Neuronal stem cell (in vitro differentiated cells): Measurements from ENCODE around the gene ACTR3. TPM values are rescaled to one million over a fixed set of nuclear protein-coding genes. Genes with fewer than 3 reads are reported as not detected.
A peak's percentile ranks its signal among the peaks of the same experiment; 100 is the strongest.
"Not testable (repeated sequence)": the region's sequence is repeated elsewhere in the genome, so short reads cannot be mapped to it uniquely, and the experiment has no call there.

ENCODE experiments used
- DNase-seq: peaks from one replicate; pipeline ENCODE4 v3.0.0-alpha.2; 2013; ENCODE audit warnings: low spot score
- H2AFZ ChIP-seq: one replicate; pipeline ENCODE4 v1.6.1; 2013; ENCODE audit warnings: mild to moderate bottlenecking, low read length, inconsistent platforms
- H2AK5ac ChIP-seq: 2 replicates; pipeline ENCODE4 v1.6.1; 2013; ENCODE audit warnings: low read depth, mild to moderate bottlenecking, inconsistent platforms, low read length, moderate library complexity, mixed read lengths
- H2BK120ac ChIP-seq: 2 replicates; pipeline ENCODE4 v1.6.1; 2013; ENCODE audit warnings: low read depth, mild to moderate bottlenecking, inconsistent platforms, low read length, moderate library complexity, mixed read lengths
- H2BK12ac ChIP-seq: one replicate; pipeline ENCODE4 v1.6.1; 2013; ENCODE audit warnings: low read length, inconsistent platforms
- H2BK15ac ChIP-seq: 2 replicates; pipeline ENCODE4 v1.6.1; 2013; ENCODE audit warnings: mild to moderate bottlenecking, low read length, inconsistent platforms, mixed read lengths
- H2BK5ac ChIP-seq: one replicate; pipeline ENCODE4 v1.6.1; 2013; ENCODE audit warnings: inconsistent platforms, mild to moderate bottlenecking, low read length, moderate library complexity
- H3K14ac ChIP-seq: one replicate; pipeline ENCODE4 v1.6.1; 2013; ENCODE audit warnings: low read length, inconsistent platforms
- H3K18ac ChIP-seq: 2 replicates; pipeline ENCODE4 v1.6.1; 2013; ENCODE audit warnings: low read length, inconsistent platforms
- H3K23ac ChIP-seq: 2 replicates; pipeline ENCODE4 v1.6.1; 2013; ENCODE audit warnings: low read depth, mild to moderate bottlenecking, mixed read lengths, low read length, inconsistent platforms; ENCODE audit not compliant: poor library complexity
- H3K27ac ChIP-seq: replicated peaks from 3 replicates; pipeline ENCODE4 v1.5.1; 2013; ENCODE audit warnings: low read length, inconsistent platforms
- H3K27me3 ChIP-seq, 3 experiments: 2 replicates each; pipeline ENCODE4 v1.6.1; 2013; ENCODE audit warnings: low read length in 3 of 3, mild to moderate bottlenecking in 2 of 3, inconsistent platforms in 1 of 3, low read depth in 1 of 3, mixed read lengths in 1 of 3, moderate library complexity in 1 of 3; ENCODE audit not compliant: control insufficient read depth in 3 of 3, insufficient read depth in 3 of 3
- H3K36me3 ChIP-seq, 2 donors: replicated peaks in 1 of 2; 2 replicates each; pipeline ENCODE4 v1.6.1; 2013; ENCODE audit warnings: low read length in 2 of 2; ENCODE audit not compliant: control insufficient read depth in 2 of 2, insufficient read depth in 2 of 2
- H3K4ac ChIP-seq: 2 replicates; pipeline ENCODE4 v1.6.1; 2013; ENCODE audit warnings: inconsistent platforms, mild to moderate bottlenecking, low read length, moderate library complexity
- H3K4me1 ChIP-seq, 2 donors: 1 replicate in 1 of 2; 2 replicates in 1 of 2; pipeline ENCODE4 v1.6.1; 2013; ENCODE audit warnings: low read length in 2 of 2, low read depth in 1 of 2; ENCODE audit not compliant: control insufficient read depth in 2 of 2, insufficient read depth in 1 of 2
- H3K4me2 ChIP-seq: one replicate; pipeline ENCODE4 v1.6.1; 2013; ENCODE audit warnings: mild to moderate bottlenecking, low read length, inconsistent platforms; ENCODE audit not compliant: insufficient read depth, poor library complexity, severe bottlenecking
- H3K4me3 ChIP-seq, 2 donors: 2 replicates each; pipeline ENCODE4 v1.5.1; 2013; ENCODE audit warnings: low read length in 2 of 2, mild to moderate bottlenecking in 2 of 2, inconsistent platforms in 1 of 2, moderate library complexity in 1 of 2
- H3K79me1 ChIP-seq: one replicate; pipeline ENCODE4 v1.6.1; 2013; ENCODE audit warnings: low read depth, mild to moderate bottlenecking, inconsistent platforms, low read length, moderate library complexity
- H3K9ac ChIP-seq: one replicate; pipeline ENCODE4 v1.6.1; 2013; ENCODE audit warnings: mild to moderate bottlenecking, low read depth, low read length, inconsistent platforms; ENCODE audit not compliant: poor library complexity
- H3K9me3 ChIP-seq, 2 donors: replicated peaks in 1 of 2; 2 replicates each; pipeline versions ENCODE3 to v1.6.1; 2013; ENCODE audit warnings: low read length in 2 of 2, mild to moderate bottlenecking in 2 of 2, inconsistent platforms in 1 of 2, low read depth in 1 of 2, mixed read lengths in 1 of 2, moderate library complexity in 1 of 2; ENCODE audit not compliant: control insufficient read depth in 2 of 2, insufficient read depth in 1 of 2
- H4K8ac ChIP-seq: one replicate; pipeline ENCODE4 v1.6.1; 2013; ENCODE audit warnings: low read depth, mild to moderate bottlenecking, inconsistent platforms, low read length, moderate library complexity
- H4K91ac ChIP-seq: one replicate; pipeline ENCODE4 v1.6.1; 2013; ENCODE audit warnings: low read length, low read depth, mild to moderate bottlenecking, inconsistent platforms; ENCODE audit not compliant: poor library complexity
- WGBS, 2 donors: extraction: QIAGEN DNeasy Blood & Tissue Kit; methylation state at CpG; one replicate each; pipeline ENCODE4 v1.1.7; 2013; ENCODE audit warnings: missing lambda C conversion rate in 2 of 2, mixed read lengths in 1 of 2; ENCODE audit not compliant: insufficient read length in 2 of 2, insufficient replicate concordance in 1 of 2; ENCODE audit errors: extremely low coverage in 2 of 2; 5-methylcytosine and 5-hydroxymethylcytosine counted together
- polyA plus RNA-seq, 2 experiments: library from polyadenylated mRNA; stranded (reverse); fragments of 200-250 nt; gene quantifications; one replicate each; pipeline ENCODE4 v1.2.3, GENCODE V29; 2013

ACTR3 gene
- 92.5 TPM for polyA plus RNA-seq (2013, experiment 1 of 2)
- 89.5 TPM for polyA plus RNA-seq (2013, experiment 2 of 2)

- peak within 1 kb of the TSS; percentile 64 for H2BK12ac ChIP-seq
- peak within 1 kb of the TSS; percentile 95 for H3K14ac ChIP-seq
- H3K4me2 ChIP-seq, result peak within 1 kb of the TSS; percentile 68
- H3K9ac ChIP-seq, result peak within 1 kb of the TSS; percentile 100
- peak within 1 kb of the TSS; percentile 100 for H3K18ac ChIP-seq
- H3K4me1 ChIP-seq, result peaks cover 2 to 10% of the 10 kb centered on the region in 2 donors
- peaks cover 0 to 22% of the 10 kb centered on the region in 2 donors for H3K36me3 ChIP-seq
- peak within 1 kb of the TSS; percentile 92 to 95 for H3K4me3 ChIP-seq
- H4K8ac ChIP-seq, result peak within 1 kb of the TSS; percentile 95
- no peaks in the 10 kb centered on the region for H3K9me3 ChIP-seq
- H2BK5ac ChIP-seq, result peak within 1 kb of the TSS; percentile 99
- WGBS, 2 donors, result no CpG with 5 or more reads among the region's 51 CpGs
- peak within 1 kb of the TSS; percentile 61 for H3K4ac ChIP-seq
- H3K79me1 ChIP-seq, result peaks cover 2% of the 10 kb centered on the region
- H2BK15ac ChIP-seq, result peak within 1 kb of the TSS; percentile 44
- peak within 1 kb of the TSS; percentile 90 for H3K23ac ChIP-seq
- H3K27me3 ChIP-seq, result no peaks in the 10 kb centered on the region
- peak within 1 kb of the TSS; percentile 72 for H2AK5ac ChIP-seq
- H2AFZ ChIP-seq, result peak within 1 kb of the TSS; percentile 94
- DNase-seq, result peak; percentile 99
- peak within 1 kb of the TSS; percentile 98 for H3K27ac ChIP-seq
- peak within 1 kb of the TSS; percentile 99 for H2BK120ac ChIP-seq
- H4K91ac ChIP-seq, result peak within 1 kb of the TSS; percentile 99
Observed at GRCh38 chr2:113889471-113890252, at the start of gene ACTR3. TSS of gene ACTR3 (plus strand) at chr2:113890089. CDS start at chr2:113890280, 191 bp downstream.

- no peak overlapping the region for H3K9ac ChIP-seq
- H3K4ac ChIP-seq, result no peak overlapping the region
- no peak overlapping the region for H2BK12ac ChIP-seq
- no peaks in the 10 kb centered on the region for H3K79me1 ChIP-seq
- H3K23ac ChIP-seq, result no peak overlapping the region
- no peak overlapping the region for H3K18ac ChIP-seq
- no peak overlapping the region for H3K4me3 ChIP-seq
- H2AFZ ChIP-seq, result peak overlapping the region; percentile 35
- no peak overlapping the region for H3K14ac ChIP-seq
- H3K9me3 ChIP-seq, result peaks cover 1 to 3% of the 10 kb centered on the region in 2 donors
- H4K91ac ChIP-seq, result no peak overlapping the region
- DNase-seq, result no peak
- no peak overlapping the region for H2AK5ac ChIP-seq
- no peaks in the 10 kb centered on the region for H3K4me1 ChIP-seq
- H3K36me3 ChIP-seq, result peaks cover 0 to 2% of the 10 kb centered on the region in 2 donors
- H2BK120ac ChIP-seq, result no peak overlapping the region
- H4K8ac ChIP-seq, result no peak overlapping the region
- no peak overlapping the region for H3K27ac ChIP-seq
- H3K27me3 ChIP-seq, result no peaks in the 10 kb centered on the region
- no CpG with 5 or more reads among the region's 7 CpGs for WGBS, 2 donors
- no peak overlapping the region for H2BK15ac ChIP-seq
- H2BK5ac ChIP-seq, result no peak overlapping the region
- no peak overlapping the region for H3K4me2 ChIP-seq
Observed at GRCh38 chr2:113840518-113840917, 49.4 kb upstream of the ACTR3 start.

GRCh38 chr2:113842919-113843736, 46.8 kb upstream of the ACTR3 start:
- H2AFZ ChIP-seq, result no peak overlapping the region
- H3K27me3 ChIP-seq, result no peaks in the 10 kb centered on the region
- DNase-seq, result no peak
- no peak overlapping the region for H2AK5ac ChIP-seq
- no peak overlapping the region for H2BK15ac ChIP-seq
- no peak overlapping the region for H3K14ac ChIP-seq
- no peak overlapping the region for H2BK120ac ChIP-seq
- no peak overlapping the region for H4K8ac ChIP-seq
- no peaks in the 10 kb centered on the region for H3K4me1 ChIP-seq
- H3K9ac ChIP-seq, result no peak overlapping the region
- H3K4ac ChIP-seq, result no peak overlapping the region
- no peak overlapping the region for H2BK5ac ChIP-seq
- peaks cover 3 to 4% of the 10 kb centered on the region in 2 donors for H3K9me3 ChIP-seq
- WGBS, 2 donors, result no CpG with 5 or more reads among the region's 14 CpGs
- peaks cover 0 to 2% of the 10 kb centered on the region in 2 donors for H3K36me3 ChIP-seq
- H3K18ac ChIP-seq, result no peak overlapping the region
- no peaks in the 10 kb centered on the region for H3K79me1 ChIP-seq
- H2BK12ac ChIP-seq, result no peak overlapping the region
- H3K4me2 ChIP-seq, result no peak overlapping the region
- H3K23ac ChIP-seq, result no peak overlapping the region
- no peak overlapping the region for H3K4me3 ChIP-seq
- no peak overlapping the region for H4K91ac ChIP-seq
- no peak overlapping the region for H3K27ac ChIP-seq

- DNase-seq, H3K9ac ChIP-seq, H2AFZ ChIP-seq, H3K27ac ChIP-seq, H3K4ac ChIP-seq, H4K91ac ChIP-seq, H3K14ac ChIP-seq, H3K27me3 ChIP-seq, H3K4me2 ChIP-seq, H2BK5ac ChIP-seq, H3K23ac ChIP-seq, H3K36me3 ChIP-seq, H2BK12ac ChIP-seq, H2AK5ac ChIP-seq, H4K8ac ChIP-seq, H3K79me1 ChIP-seq, H2BK15ac ChIP-seq, H2BK120ac ChIP-seq, H3K18ac ChIP-seq, H3K4me3 ChIP-seq, H3K9me3 ChIP-seq, H3K4me1 ChIP-seq: not testable (repeated sequence)
- WGBS, 2 donors, result no CpG with 5 or more reads among the region's 4 CpGs
Observed at GRCh38 chr2:113843737-113844050, 46.2 kb upstream of the ACTR3 start.
